Measurements from ENCODE around the gene LRP6.

DNA sequence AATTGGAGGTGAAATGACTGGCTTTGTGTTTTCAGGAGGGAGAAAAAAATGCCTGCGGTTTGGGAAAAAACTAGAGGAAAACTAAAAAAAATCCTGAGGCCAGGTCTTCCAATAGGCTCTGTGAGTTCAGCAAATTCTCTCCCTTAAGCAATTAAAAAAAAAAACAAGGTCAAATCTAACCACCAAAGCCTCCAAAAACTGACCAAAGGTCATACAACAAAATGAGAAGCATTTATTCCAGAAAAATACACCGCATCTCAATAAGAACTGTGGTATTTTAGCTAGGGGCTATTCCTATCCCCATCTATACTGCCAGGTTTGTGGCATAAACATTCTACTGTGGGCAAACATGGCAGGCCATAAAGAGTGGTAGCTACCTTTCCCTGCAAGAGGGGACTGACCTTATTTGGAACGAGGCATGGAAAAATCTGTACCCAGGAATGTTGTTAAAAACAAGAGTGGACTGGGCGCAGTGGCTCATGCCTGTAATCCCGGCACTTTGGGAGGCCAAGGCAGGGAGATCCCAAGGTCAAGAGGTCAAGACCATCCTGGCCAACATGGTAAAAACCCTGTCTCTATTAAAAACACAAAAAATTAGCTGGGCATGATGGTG lies 60.0 kb downstream of the LRP6 start:
- TF ChIP-seq POLR2AphosphoS5 (IDR thresholded peaks at IDR 0.05): no peak
- TF ChIP-seq, protein P1, sequence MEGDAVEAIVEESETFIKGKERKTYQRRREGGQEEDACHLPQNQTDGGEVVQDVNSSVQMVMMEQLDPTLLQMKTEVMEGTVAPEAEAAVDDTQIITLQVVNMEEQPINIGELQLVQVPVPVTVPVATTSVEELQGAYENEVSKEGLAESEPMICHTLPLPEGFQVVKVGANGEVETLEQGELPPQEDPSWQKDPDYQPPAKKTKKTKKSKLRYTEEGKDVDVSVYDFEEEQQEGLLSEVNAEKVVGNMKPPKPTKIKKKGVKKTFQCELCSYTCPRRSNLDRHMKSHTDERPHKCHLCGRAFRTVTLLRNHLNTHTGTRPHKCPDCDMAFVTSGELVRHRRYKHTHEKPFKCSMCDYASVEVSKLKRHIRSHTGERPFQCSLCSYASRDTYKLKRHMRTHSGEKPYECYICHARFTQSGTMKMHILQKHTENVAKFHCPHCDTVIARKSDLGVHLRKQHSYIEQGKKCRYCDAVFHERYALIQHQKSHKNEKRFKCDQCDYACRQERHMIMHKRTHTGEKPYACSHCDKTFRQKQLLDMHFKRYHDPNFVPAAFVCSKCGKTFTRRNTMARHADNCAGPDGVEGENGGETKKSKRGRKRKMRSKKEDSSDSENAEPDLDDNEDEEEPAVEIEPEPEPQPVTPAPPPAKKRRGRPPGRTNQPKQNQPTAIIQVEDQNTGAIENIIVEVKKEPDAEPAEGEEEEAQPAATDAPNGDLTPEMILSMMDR (IDR thresholded peaks at IDR 0.05 in 8 of 11, conservative IDR thresholded peaks at IDR 0.05 in 3 of 11): no peak
